NCI-H82 treated with DMSO at 0.1 percent for 48 hours (cell line): ENCODE data around the gene EXOSC3.
"Not testable (repeated sequence)": the region's sequence is repeated elsewhere in the genome, so short reads cannot be mapped to it uniquely, and the experiment has no call there.

Experiments
- DNase-seq: peaks from one replicate; lab custom pipeline; 2025; ENCODE audit not compliant: unreplicated experiment; lab: John Stamatoyannopoulos, UW

The EXOSC3 gene

GRCh38 chr9:37784616-37785483 lies at the start of gene EXOSC3:
TSS of gene EXOSC3 (minus strand) at chr9:37785064. CDS start at chr9:37785044, 20 bp downstream.
- DNase-seq = peak; percentile 63

GRCh38 chr9:37827483-37828165 lies 42.8 kb upstream of the EXOSC3 start:
- DNase-seq = no peak

GRCh38 chr9:37825174-37825573 lies 40.3 kb upstream of the EXOSC3 start:
- not testable (repeated sequence) for DNase-seq

- DNase-seq = peak; percentile 61
Observed at GRCh38 chr9:37820142-37820541, 35.3 kb upstream of the EXOSC3 start.

GRCh38 chr9:37818849-37819248 lies 34.0 kb upstream of the EXOSC3 start:
- DNase-seq = no peak

GRCh38 chr9:37812773-37813379 lies 28.0 kb upstream of the EXOSC3 start:
- no peak for DNase-seq

GRCh38 chr9:37811906-37812476 lies 27.1 kb upstream of the EXOSC3 start:
- no peak for DNase-seq

GRCh38 chr9:37809676-37810075 lies 24.8 kb upstream of the EXOSC3 start:
- DNase-seq = not testable (repeated sequence)

- no peak for DNase-seq
Observed at GRCh38 chr9:37806271-37806670, 21.4 kb upstream of the EXOSC3 start.

GRCh38 chr9:37801959-37802711 lies 17.3 kb upstream of the EXOSC3 start:
- DNase-seq = no peak

- no peak for DNase-seq
Observed at GRCh38 chr9:37801287-37801850, 16.5 kb upstream of the EXOSC3 start.

GRCh38 chr9:37800631-37801286 lies 15.9 kb upstream of the EXOSC3 start, which contains the start of gene DCAF10:
TSS of gene DCAF10 (plus strand) at chr9:37800797. CDS start at chr9:37800867, 70 bp downstream.
- DNase-seq = peak; percentile 59

- DNase-seq = no peak
Observed at GRCh38 chr9:37798677-37799076, 13.8 kb upstream of the EXOSC3 start.

GRCh38 chr9:37796232-37796631 lies 11.4 kb upstream of the EXOSC3 start:
- no peak for DNase-seq

GRCh38 chr9:37792122-37792521 lies 7.3 kb upstream of the EXOSC3 start:
- no peak for DNase-seq

- DNase-seq = no peak
Observed at GRCh38 chr9:37790096-37790495, 5.2 kb upstream of the EXOSC3 start.

- DNase-seq = no peak
Observed at GRCh38 chr9:37788332-37788731, 3.5 kb upstream of the EXOSC3 start.

GRCh38 chr9:37787059-37787458 lies 2.2 kb upstream of the EXOSC3 start:
- no peak for DNase-seq

GRCh38 chr9:37784291-37784615 lies 611 bp downstream of the EXOSC3 start:
- DNase-seq = no peak

- DNase-seq = no peak
Observed at GRCh38 chr9:37778534-37778933, 6.3 kb downstream of the EXOSC3 start.
